ENCODE measurements around the gene SIX5. TPM values are rescaled to one million over a fixed set of nuclear protein-coding genes. Genes with fewer than 3 reads are reported as not detected.
A peak's percentile ranks its signal among the peaks of the same experiment; 100 is the strongest.

SIX5 gene
- total and polyA plus RNA-seq, 2 experiments from 2014 or later = 40.4 to 78.8 TPM

DNA sequence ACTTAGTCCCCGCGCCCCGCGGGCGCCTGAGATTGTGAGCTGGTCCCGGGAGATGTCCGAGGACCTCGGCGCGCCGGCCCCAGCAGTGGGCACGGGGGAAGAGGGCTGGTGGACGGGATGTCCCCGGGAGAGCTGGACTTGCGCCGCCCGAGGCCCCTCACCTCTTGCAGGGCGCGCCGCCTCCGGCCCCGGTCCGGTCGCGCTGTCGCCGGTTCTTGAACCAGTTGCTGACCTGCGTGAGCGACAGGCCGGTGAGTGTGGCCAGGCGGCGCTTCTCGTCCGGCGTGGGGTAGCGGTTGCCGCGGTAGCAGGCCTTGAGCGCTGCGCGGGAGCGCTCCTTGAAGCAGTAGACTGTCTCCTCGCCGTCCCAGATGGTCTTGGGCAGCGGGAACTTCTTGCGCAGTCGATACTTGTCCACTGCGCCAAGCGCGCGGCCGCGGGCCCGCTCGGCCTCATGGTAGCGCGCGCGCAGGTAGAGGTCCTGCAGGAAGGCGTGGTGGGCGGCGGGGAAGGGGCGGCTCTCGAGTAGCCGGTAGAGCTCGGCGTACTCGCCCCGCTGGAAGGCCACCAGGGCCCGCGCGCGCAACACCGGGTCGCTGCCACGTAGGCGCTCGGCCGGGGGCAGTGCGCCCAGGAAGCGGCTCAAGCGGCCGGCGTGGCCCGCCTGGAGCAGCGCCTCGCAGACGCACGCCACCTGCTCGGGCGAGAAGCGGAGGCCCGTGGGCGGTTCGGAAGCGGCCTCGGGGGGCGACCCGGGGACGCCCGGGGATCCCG, 984 bp downstream of the SIX5 start:
- peaks cover 8% of the 10 kb centered on the region for H3K36me3 ChIP-seq
- H3K9me3 ChIP-seq (ENCODE audit: low read depth) = no peaks in the 10 kb centered on the region
- no peaks in the 10 kb centered on the region for H3K27me3 ChIP-seq
- DNase-seq (ENCODE audit: low read depth in 1 of 2, low spot score in 1 of 2) = peak; percentile 74 to 77
- H3K27ac ChIP-seq = peak overlapping the region; percentile 98
- TF ChIP-seq, protein P1, sequence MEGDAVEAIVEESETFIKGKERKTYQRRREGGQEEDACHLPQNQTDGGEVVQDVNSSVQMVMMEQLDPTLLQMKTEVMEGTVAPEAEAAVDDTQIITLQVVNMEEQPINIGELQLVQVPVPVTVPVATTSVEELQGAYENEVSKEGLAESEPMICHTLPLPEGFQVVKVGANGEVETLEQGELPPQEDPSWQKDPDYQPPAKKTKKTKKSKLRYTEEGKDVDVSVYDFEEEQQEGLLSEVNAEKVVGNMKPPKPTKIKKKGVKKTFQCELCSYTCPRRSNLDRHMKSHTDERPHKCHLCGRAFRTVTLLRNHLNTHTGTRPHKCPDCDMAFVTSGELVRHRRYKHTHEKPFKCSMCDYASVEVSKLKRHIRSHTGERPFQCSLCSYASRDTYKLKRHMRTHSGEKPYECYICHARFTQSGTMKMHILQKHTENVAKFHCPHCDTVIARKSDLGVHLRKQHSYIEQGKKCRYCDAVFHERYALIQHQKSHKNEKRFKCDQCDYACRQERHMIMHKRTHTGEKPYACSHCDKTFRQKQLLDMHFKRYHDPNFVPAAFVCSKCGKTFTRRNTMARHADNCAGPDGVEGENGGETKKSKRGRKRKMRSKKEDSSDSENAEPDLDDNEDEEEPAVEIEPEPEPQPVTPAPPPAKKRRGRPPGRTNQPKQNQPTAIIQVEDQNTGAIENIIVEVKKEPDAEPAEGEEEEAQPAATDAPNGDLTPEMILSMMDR (IDR thresholded peaks at IDR 0.05; ENCODE audit: low read depth, low read length) = no peak
- H3K4me3 ChIP-seq = peak overlapping the region; percentile 59
- peaks cover 43% of the 10 kb centered on the region for H3K4me1 ChIP-seq (ENCODE audit: low read depth)

DNA sequence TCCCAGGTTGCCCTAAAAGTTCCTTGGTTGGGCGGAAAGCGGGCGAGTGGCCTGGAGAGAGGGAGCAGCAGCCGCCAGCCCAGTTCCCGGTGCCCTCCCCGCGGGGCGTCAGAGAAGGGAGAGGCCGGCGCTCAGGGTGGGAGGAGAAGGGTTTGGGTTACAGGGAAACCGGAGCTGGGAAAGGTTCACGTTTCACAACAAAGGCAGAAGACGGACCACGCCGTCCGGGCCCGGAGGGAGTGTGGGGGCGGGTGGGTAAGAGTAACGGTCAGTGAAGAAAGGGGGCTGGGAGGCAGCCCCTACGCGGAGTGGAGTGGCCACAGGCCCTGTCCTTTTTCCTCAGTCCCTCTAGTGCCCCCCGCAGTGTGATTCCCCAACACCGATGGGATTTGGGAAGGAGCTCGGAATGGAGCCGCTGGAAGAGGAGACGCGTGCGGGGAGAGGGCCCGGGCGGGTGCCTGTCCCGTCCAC, 1.6 kb downstream of the SIX5 start:
- Histone ChIP-seq H3K4me3 (peak overlapping the region; percentile 59), H3K36me3 (peaks cover 4% of the 10 kb centered on the region), H3K27me3 (no peaks in the 10 kb centered on the region), H3K4me1 (ENCODE audit: low read depth) (peaks cover 48% of the 10 kb centered on the region), H3K27ac (peak overlapping the region; percentile 98), H3K9me3 (ENCODE audit: low read depth) (no peaks in the 10 kb centered on the region)
- TF ChIP-seq, protein P1 (IDR thresholded peaks at IDR 0.05; ENCODE audit: low read depth, low read length) = no peak
- DNase-seq (ENCODE audit: low read depth in 1 of 2, low spot score in 1 of 2) = peak; percentile 93 to 95

DNA sequence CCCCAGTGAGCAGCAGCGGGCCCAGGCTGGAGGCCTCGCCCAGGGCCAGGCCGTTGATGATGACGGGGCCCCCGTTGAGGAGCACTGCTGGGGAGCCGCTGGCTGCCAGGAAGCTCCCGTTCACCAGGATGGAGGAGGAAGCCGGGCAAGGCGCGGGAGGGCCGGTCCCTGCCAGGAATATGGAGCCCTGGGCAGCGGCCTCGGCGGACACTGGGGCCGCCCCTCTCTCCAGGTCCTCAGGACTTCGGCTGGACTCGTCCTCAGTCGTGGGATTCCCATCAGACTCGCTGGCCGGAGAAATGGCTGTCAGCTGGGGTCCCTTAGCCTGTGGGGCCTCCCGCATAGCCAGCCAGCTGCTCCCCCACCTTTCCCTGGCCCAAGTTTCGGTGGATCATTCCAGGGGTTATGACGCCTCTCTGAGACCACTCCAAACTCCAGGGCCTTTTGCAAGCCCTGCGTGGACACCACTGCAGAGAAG, 2.1 kb downstream of the SIX5 start:
- Histone ChIP-seq H3K4me1 (ENCODE audit: low read depth) (peaks cover 48% of the 10 kb centered on the region), H3K9me3 (ENCODE audit: low read depth) (no peaks in the 10 kb centered on the region), H3K27me3 (no peaks in the 10 kb centered on the region), H3K4me3 (peak overlapping the region; percentile 59), H3K27ac (peak overlapping the region; percentile 98), H3K36me3 (peaks cover 4% of the 10 kb centered on the region)
- TF ChIP-seq, protein P1 (IDR thresholded peaks at IDR 0.05; ENCODE audit: low read depth, low read length) = no peak
- peak in 1 of 2 donors; percentile 27 for DNase-seq (ENCODE audit: low read depth in 1 of 2, low spot score in 1 of 2)

DNA sequence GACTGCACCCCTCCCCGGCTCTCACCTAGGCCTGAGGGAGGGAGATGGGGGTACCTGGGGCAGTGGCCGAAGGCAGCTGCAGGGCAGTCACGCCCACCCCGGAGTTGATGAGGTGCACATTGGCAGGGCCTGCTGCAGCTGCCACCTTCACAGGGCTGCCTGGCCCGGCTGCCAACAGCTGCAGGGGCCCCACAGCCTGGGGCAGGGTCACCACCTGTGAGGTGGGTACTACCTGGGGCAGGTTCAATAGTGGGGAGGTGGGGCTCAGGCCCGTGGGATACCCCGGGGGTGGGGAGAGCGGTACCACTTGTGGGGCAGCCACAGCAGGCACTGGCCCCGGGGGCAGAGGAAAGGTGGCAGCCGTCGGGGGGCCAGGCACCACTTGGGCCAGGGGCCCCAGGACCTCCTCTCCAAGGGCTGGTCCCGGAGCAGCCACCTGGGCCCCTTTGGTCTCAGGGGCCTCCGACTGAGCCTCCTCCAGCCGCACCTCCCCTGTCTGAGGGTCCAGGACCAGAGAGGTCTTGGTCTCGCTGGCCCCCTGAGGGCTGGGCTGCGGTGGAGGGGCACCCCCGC, 2.7 kb downstream of the SIX5 start:
- Histone ChIP-seq H3K4me3 (peak overlapping the region; percentile 59), H3K4me1 (ENCODE audit: low read depth) (peaks cover 52% of the 10 kb centered on the region)
- TF ChIP-seq, protein P1 (IDR thresholded peaks at IDR 0.05; ENCODE audit: low read depth, low read length) = no peak

DNA sequence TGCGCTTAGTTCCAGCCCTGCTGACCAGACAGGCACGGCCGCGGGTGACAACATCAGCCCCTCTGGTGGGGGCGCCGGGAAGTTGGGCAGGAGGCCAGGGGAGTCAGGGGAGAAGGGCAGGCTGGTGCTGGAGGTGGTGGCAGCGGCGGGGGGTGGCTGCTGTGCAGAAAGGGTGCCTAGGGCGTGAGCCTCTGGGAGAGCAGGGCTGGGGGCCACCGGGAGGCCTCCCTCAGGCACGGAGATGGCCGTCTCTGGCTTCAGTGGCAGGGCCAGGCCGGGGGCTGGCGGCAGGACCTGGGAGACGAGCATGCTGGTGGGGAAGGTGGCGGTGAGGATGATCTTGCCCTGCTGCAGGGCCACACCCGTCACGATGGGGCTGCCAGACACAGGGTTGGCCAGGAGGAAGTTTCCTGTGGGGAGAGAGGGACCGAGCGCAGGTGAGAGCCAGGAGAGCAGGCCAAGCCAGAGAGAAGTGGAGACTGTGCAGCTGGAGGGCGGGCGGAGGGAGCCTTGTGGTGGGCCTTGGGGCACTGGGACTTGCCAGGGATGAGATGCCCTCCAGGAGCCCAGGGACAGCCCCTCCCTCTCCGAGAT, 3.3 kb downstream of the SIX5 start:
- Histone ChIP-seq H3K4me3 (no peak overlapping the region), H3K9me3 (ENCODE audit: low read depth) (no peaks in the 10 kb centered on the region), H3K27me3 (no peaks in the 10 kb centered on the region), H3K27ac (peak overlapping the region; percentile 98), H3K36me3 (no peaks in the 10 kb centered on the region), H3K4me1 (ENCODE audit: low read depth) (peaks cover 48% of the 10 kb centered on the region)
- TF ChIP-seq, protein P1 (IDR thresholded peaks at IDR 0.05; ENCODE audit: low read depth, low read length) = no peak
- no peak for DNase-seq (ENCODE audit: low read depth in 1 of 2, low spot score in 1 of 2)

More for the DNA sequence above, 2.7 kb downstream of the SIX5 start:
- Histone ChIP-seq H3K36me3 (no peaks in the 10 kb centered on the region), H3K27me3 (no peaks in the 10 kb centered on the region), H3K27ac (peak overlapping the region; percentile 98), H3K9me3 (ENCODE audit: low read depth) (no peaks in the 10 kb centered on the region)
- no peak for DNase-seq (ENCODE audit: low read depth in 1 of 2, low spot score in 1 of 2)

Data from cardiac muscle cell (in vitro differentiated cells and primary cell).